Fibroblast of lung (primary cell): ENCODE results near the gene HMCN2. TPM values are rescaled to one million over a fixed set of nuclear protein-coding genes. Genes with fewer than 3 reads are reported as not detected.
A peak's percentile ranks its signal among the peaks of the same experiment; 100 is the strongest.

ENCODE experiments used
- DNase-seq, 2 donors: peaks; one replicate each; pipeline versions ENCODE4 v3.0.0 to v3.0.0-alpha.2; 2010; ENCODE audit warnings: low read depth in 2 of 2
- H2AFZ ChIP-seq: 2 replicates; pipeline ENCODE4 v1.5.1; 2012; ENCODE audit warnings: low read length, control low read depth, inconsistent platforms
- H3K27ac ChIP-seq: 2 replicates; pipeline ENCODE4 v1.5.1; 2011; ENCODE audit warnings: low read length, control low read depth; ENCODE audit not compliant: insufficient read depth
- H3K27me3 ChIP-seq: 2 replicates; pipeline ENCODE4 v1.5.1; 2011; ENCODE audit warnings: mild to moderate bottlenecking, low read length; ENCODE audit not compliant: control insufficient read depth, insufficient read depth
- H3K36me3 ChIP-seq: 2 replicates; pipeline ENCODE4 v1.5.1; 2011; ENCODE audit warnings: low read length; ENCODE audit not compliant: control insufficient read depth, insufficient read depth
- H3K4me1 ChIP-seq: 2 replicates; pipeline ENCODE4 v1.5.1; 2011; ENCODE audit warnings: low read length; ENCODE audit not compliant: control insufficient read depth, insufficient read depth; ENCODE audit errors: extremely low read depth
- H3K4me2 ChIP-seq: 2 replicates; pipeline ENCODE4 v1.5.1; 2011; ENCODE audit warnings: low read length, control low read depth; ENCODE audit not compliant: insufficient read depth; ENCODE audit errors: extremely low read depth
- H3K4me3 ChIP-seq, 4 experiments: fragments of 200-600 bp in 1 of 4; sonication (generic) in 1 of 4; replicated peaks in 1 of 4; 2 replicates each; pipeline ENCODE4 v1.5.1; 2011 to 2016; ENCODE audit warnings: low read length in 4 of 4, low read depth in 3 of 4, mild to moderate bottlenecking in 3 of 4, control low read depth in 2 of 4, inconsistent platforms in 1 of 4, mixed read lengths in 1 of 4; ENCODE audit not compliant: insufficient read depth in 1 of 4; ENCODE audit errors: control extremely low read depth in 1 of 4
- H3K79me2 ChIP-seq: 2 replicates; pipeline ENCODE4 v1.5.1; 2012; ENCODE audit warnings: mild to moderate bottlenecking, low read length, inconsistent platforms; ENCODE audit not compliant: control insufficient read depth, insufficient read depth
- H3K9ac ChIP-seq: 2 replicates; pipeline ENCODE4 v1.5.1; 2011; ENCODE audit warnings: mild to moderate bottlenecking, low read length, control low read depth; ENCODE audit not compliant: insufficient read depth
- H3K9me3 ChIP-seq: 2 replicates; pipeline ENCODE4 v1.5.1; 2012; ENCODE audit warnings: low read depth, low read length; ENCODE audit not compliant: control insufficient read depth, insufficient read depth
- H4K20me1 ChIP-seq: 2 replicates; pipeline ENCODE4 v1.5.1; 2011; ENCODE audit warnings: low read length; ENCODE audit not compliant: control insufficient read depth, insufficient read depth; ENCODE audit errors: extremely low read depth
- CTCF ChIP-seq, 2 donors: IDR thresholded peaks in 1 of 2; conservative IDR thresholded peaks in 1 of 2; 1 replicate in 1 of 2; 2 replicates in 1 of 2; pipeline ENCODE4 v1.5.1; 2011 to 2012; ENCODE audit warnings: low read length in 2 of 2, control low read depth in 1 of 2, inconsistent platforms in 1 of 2, low read depth in 1 of 2, mild to moderate bottlenecking in 1 of 2
- EZH2 ChIP-seq: IDR thresholded peaks from 2 replicates; pipeline ENCODE4 v1.5.1; 2012; ENCODE audit warnings: low read length, control low read depth, mild to moderate bottlenecking; ENCODE audit errors: missing control alignments
- polyA plus RNA-seq, 2 donors: library from polyadenylated mRNA; depleted of rRNA in 1 of 2; stranded (reverse) in 1 of 2; unstranded in 1 of 2; fragments of >200 nt; gene quantifications; 2 replicates each; pipeline ENCODE4 v1.2.1, GENCODE V29; 2011 to 2012; ENCODE audit warnings: missing spikeins in 1 of 2
- total RNA-seq: library from RNA; depleted of rRNA; stranded (reverse); fragments of >200 nt; gene quantifications from 2 replicates; pipeline ENCODE4 v1.2.1, GENCODE V29; 2014

The HMCN2 gene
- total and polyA plus RNA-seq, 2 donors (not counting 1 experiment from before 2014, with no cell fraction given), result under 0.01 TPM; not detected in 1

GRCh38 chr9:130452835-130453234 is 187.3 kb downstream of the HMCN2 start:
- H3K4me2 ChIP-seq, result no peak overlapping the region
- H3K9ac ChIP-seq, result no peak overlapping the region
- H3K4me1 ChIP-seq, result peaks cover 8% of the 10 kb centered on the region
- no peaks in the 10 kb centered on the region for H3K9me3 ChIP-seq
- TF ChIP-seq CTCF (conservative IDR thresholded peaks at IDR 0.05 in 1 of 2, IDR thresholded peaks at IDR 0.05 in 1 of 2; ENCODE audit: low read depth in 1 of 2, low read length in 2 of 2), result no peak
- no peak for TF ChIP-seq EZH2
- H3K27ac ChIP-seq, result no peak overlapping the region
- no peak for DNase-seq
- no peak overlapping the region for H3K4me3 ChIP-seq
- no peaks in the 10 kb centered on the region for H3K27me3 ChIP-seq
- no peaks in the 10 kb centered on the region for H3K79me2 ChIP-seq
- H4K20me1 ChIP-seq, result no peaks in the 10 kb centered on the region
- H3K36me3 ChIP-seq, result no peaks in the 10 kb centered on the region
- H2AFZ ChIP-seq, result no peak overlapping the region

- Histone ChIP-seq H3K4me3 (no peak overlapping the region), H3K4me2 (no peak overlapping the region), H3K9ac (no peak overlapping the region), H3K27me3 (no peaks in the 10 kb centered on the region), H3K79me2 (no peaks in the 10 kb centered on the region), H2AFZ (no peak overlapping the region), H3K36me3 (no peaks in the 10 kb centered on the region), H3K9me3 (no peaks in the 10 kb centered on the region), H3K27ac (no peak overlapping the region), H4K20me1 (no peaks in the 10 kb centered on the region), H3K4me1 (peaks cover 7% of the 10 kb centered on the region)
- TF ChIP-seq EZH2 (no peak), CTCF (conservative IDR thresholded peaks at IDR 0.05 in 1 of 2, IDR thresholded peaks at IDR 0.05 in 1 of 2; ENCODE audit: low read depth in 1 of 2, low read length in 2 of 2) (no peak)
- peak; percentile 34 to 55 for DNase-seq
These were observed 187.9 kb downstream of the HMCN2 start for GRCh38 chr9:130453487-130453886.

GRCh38 chr9:130454096-130454811 is 188.7 kb downstream of the HMCN2 start:
- TF ChIP-seq CTCF (conservative IDR thresholded peaks at IDR 0.05 in 1 of 2, IDR thresholded peaks at IDR 0.05 in 1 of 2; ENCODE audit: low read depth in 1 of 2, low read length in 2 of 2) (no peak), EZH2 (no peak)
- no peak for DNase-seq
- Histone ChIP-seq H3K36me3 (no peaks in the 10 kb centered on the region), H2AFZ (no peak overlapping the region), H3K9ac (no peak overlapping the region), H3K4me2 (no peak overlapping the region), H3K9me3 (no peaks in the 10 kb centered on the region), H3K27ac (no peak overlapping the region), H3K4me3 (no peak overlapping the region), H4K20me1 (no peaks in the 10 kb centered on the region), H3K79me2 (no peaks in the 10 kb centered on the region), H3K4me1 (peaks cover 7% of the 10 kb centered on the region), H3K27me3 (no peaks in the 10 kb centered on the region)
